Neuronal stem cell (in vitro differentiated cells): Measurements from ENCODE around the gene S100A5.

Experiments
- DNase-seq: peaks from one replicate; pipeline ENCODE4 v3.0.0-alpha.2; 2013; ENCODE audit warnings: low spot score
- H2AFZ ChIP-seq: one replicate; pipeline ENCODE4 v1.6.1; 2013; ENCODE audit warnings: mild to moderate bottlenecking, low read length, inconsistent platforms
- H2AK5ac ChIP-seq: 2 replicates; pipeline ENCODE4 v1.6.1; 2013; ENCODE audit warnings: low read depth, mild to moderate bottlenecking, inconsistent platforms, low read length, moderate library complexity, mixed read lengths
- H2BK120ac ChIP-seq: 2 replicates; pipeline ENCODE4 v1.6.1; 2013; ENCODE audit warnings: low read depth, mild to moderate bottlenecking, inconsistent platforms, low read length, moderate library complexity, mixed read lengths
- H2BK12ac ChIP-seq: one replicate; pipeline ENCODE4 v1.6.1; 2013; ENCODE audit warnings: low read length, inconsistent platforms
- H2BK15ac ChIP-seq: 2 replicates; pipeline ENCODE4 v1.6.1; 2013; ENCODE audit warnings: mild to moderate bottlenecking, low read length, inconsistent platforms, mixed read lengths
- H2BK5ac ChIP-seq: one replicate; pipeline ENCODE4 v1.6.1; 2013; ENCODE audit warnings: inconsistent platforms, mild to moderate bottlenecking, low read length, moderate library complexity
- H3K14ac ChIP-seq: one replicate; pipeline ENCODE4 v1.6.1; 2013; ENCODE audit warnings: low read length, inconsistent platforms
- H3K18ac ChIP-seq: 2 replicates; pipeline ENCODE4 v1.6.1; 2013; ENCODE audit warnings: low read length, inconsistent platforms
- H3K23ac ChIP-seq: 2 replicates; pipeline ENCODE4 v1.6.1; 2013; ENCODE audit warnings: low read depth, mild to moderate bottlenecking, mixed read lengths, low read length, inconsistent platforms; ENCODE audit not compliant: poor library complexity
- H3K27ac ChIP-seq: replicated peaks from 3 replicates; pipeline ENCODE4 v1.5.1; 2013; ENCODE audit warnings: low read length, inconsistent platforms
- H3K27me3 ChIP-seq, 3 experiments: 2 replicates each; pipeline ENCODE4 v1.6.1; 2013; ENCODE audit warnings: low read length in 3 of 3, mild to moderate bottlenecking in 2 of 3, inconsistent platforms in 1 of 3, low read depth in 1 of 3, mixed read lengths in 1 of 3, moderate library complexity in 1 of 3; ENCODE audit not compliant: control insufficient read depth in 3 of 3, insufficient read depth in 3 of 3
- H3K36me3 ChIP-seq, 2 donors: replicated peaks in 1 of 2; 2 replicates each; pipeline ENCODE4 v1.6.1; 2013; ENCODE audit warnings: low read length in 2 of 2; ENCODE audit not compliant: control insufficient read depth in 2 of 2, insufficient read depth in 2 of 2
- H3K4ac ChIP-seq: 2 replicates; pipeline ENCODE4 v1.6.1; 2013; ENCODE audit warnings: inconsistent platforms, mild to moderate bottlenecking, low read length, moderate library complexity
- H3K4me1 ChIP-seq, 2 donors: 1 replicate in 1 of 2; 2 replicates in 1 of 2; pipeline ENCODE4 v1.6.1; 2013; ENCODE audit warnings: low read length in 2 of 2, low read depth in 1 of 2; ENCODE audit not compliant: control insufficient read depth in 2 of 2, insufficient read depth in 1 of 2
- H3K4me2 ChIP-seq: one replicate; pipeline ENCODE4 v1.6.1; 2013; ENCODE audit warnings: mild to moderate bottlenecking, low read length, inconsistent platforms; ENCODE audit not compliant: insufficient read depth, poor library complexity, severe bottlenecking
- H3K4me3 ChIP-seq, 2 donors: 2 replicates each; pipeline ENCODE4 v1.5.1; 2013; ENCODE audit warnings: low read length in 2 of 2, mild to moderate bottlenecking in 2 of 2, inconsistent platforms in 1 of 2, moderate library complexity in 1 of 2
- H3K79me1 ChIP-seq: one replicate; pipeline ENCODE4 v1.6.1; 2013; ENCODE audit warnings: low read depth, mild to moderate bottlenecking, inconsistent platforms, low read length, moderate library complexity
- H3K9ac ChIP-seq: one replicate; pipeline ENCODE4 v1.6.1; 2013; ENCODE audit warnings: mild to moderate bottlenecking, low read depth, low read length, inconsistent platforms; ENCODE audit not compliant: poor library complexity
- H3K9me3 ChIP-seq, 2 donors: replicated peaks in 1 of 2; 2 replicates each; pipeline versions ENCODE3 to v1.6.1; 2013; ENCODE audit warnings: low read length in 2 of 2, mild to moderate bottlenecking in 2 of 2, inconsistent platforms in 1 of 2, low read depth in 1 of 2, mixed read lengths in 1 of 2, moderate library complexity in 1 of 2; ENCODE audit not compliant: control insufficient read depth in 2 of 2, insufficient read depth in 1 of 2
- H4K8ac ChIP-seq: one replicate; pipeline ENCODE4 v1.6.1; 2013; ENCODE audit warnings: low read depth, mild to moderate bottlenecking, inconsistent platforms, low read length, moderate library complexity
- H4K91ac ChIP-seq: one replicate; pipeline ENCODE4 v1.6.1; 2013; ENCODE audit warnings: low read length, low read depth, mild to moderate bottlenecking, inconsistent platforms; ENCODE audit not compliant: poor library complexity
- WGBS, 2 donors: extraction: QIAGEN DNeasy Blood & Tissue Kit; methylation state at CpG; one replicate each; pipeline ENCODE4 v1.1.7; 2013; ENCODE audit warnings: missing lambda C conversion rate in 2 of 2, mixed read lengths in 1 of 2; ENCODE audit not compliant: insufficient read length in 2 of 2, insufficient replicate concordance in 1 of 2; ENCODE audit errors: extremely low coverage in 2 of 2; 5-methylcytosine and 5-hydroxymethylcytosine counted together

S100A5 gene

DNA sequence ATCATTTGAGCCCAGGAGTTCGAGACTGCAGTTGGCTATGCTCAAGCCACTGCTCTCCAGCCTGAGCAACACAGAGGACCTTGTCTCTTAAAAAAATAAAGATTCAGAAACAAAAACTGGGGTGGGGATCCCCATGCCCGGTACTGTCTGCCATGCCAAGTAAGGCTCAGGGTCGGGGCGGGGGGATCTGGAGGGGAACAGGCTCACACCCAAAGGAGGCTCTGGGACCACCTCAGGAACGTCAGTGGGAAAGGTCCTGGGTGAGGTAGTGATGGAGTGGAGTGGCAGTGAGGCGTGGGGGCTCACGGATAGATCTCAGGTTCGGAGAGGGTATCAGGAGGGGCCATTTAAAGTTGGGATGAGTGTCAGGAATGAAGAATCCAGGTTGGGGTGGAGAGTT, 5.6 kb upstream of the S100A5 start:
- H4K8ac ChIP-seq = no peak overlapping the region
- H3K27me3 ChIP-seq = peaks cover 0 to 37% (median 0%) of the 10 kb centered on the region in 3 experiments
- no peaks in the 10 kb centered on the region for H3K79me1 ChIP-seq
- no peak overlapping the region for H3K9ac ChIP-seq
- peak overlapping the region; percentile 61 for H2AK5ac ChIP-seq
- H2AFZ ChIP-seq = no peak overlapping the region
- H3K9me3 ChIP-seq = no peaks in the 10 kb centered on the region
- H3K23ac ChIP-seq = no peak overlapping the region
- H3K18ac ChIP-seq = peak overlapping the region; percentile 92
- H3K4ac ChIP-seq = no peak overlapping the region
- H3K14ac ChIP-seq = no peak overlapping the region
- no peak overlapping the region for H4K91ac ChIP-seq
- peaks cover 13 to 31% of the 10 kb centered on the region in 2 donors for H3K4me1 ChIP-seq
- peak overlapping the region; percentile 90 for H2BK120ac ChIP-seq
- H3K36me3 ChIP-seq = no peaks in the 10 kb centered on the region
- peak overlapping the region; percentile 94 for H2BK5ac ChIP-seq
- peak overlapping the region; percentile 76 for H2BK15ac ChIP-seq
- no peak overlapping the region for H3K4me3 ChIP-seq
- no peak for DNase-seq
- H3K27ac ChIP-seq = no peak overlapping the region
- no peak overlapping the region for H3K4me2 ChIP-seq
- no peak overlapping the region for H2BK12ac ChIP-seq
- no CpG with 5 or more reads among the region's 8 CpGs for WGBS, 2 donors

DNA sequence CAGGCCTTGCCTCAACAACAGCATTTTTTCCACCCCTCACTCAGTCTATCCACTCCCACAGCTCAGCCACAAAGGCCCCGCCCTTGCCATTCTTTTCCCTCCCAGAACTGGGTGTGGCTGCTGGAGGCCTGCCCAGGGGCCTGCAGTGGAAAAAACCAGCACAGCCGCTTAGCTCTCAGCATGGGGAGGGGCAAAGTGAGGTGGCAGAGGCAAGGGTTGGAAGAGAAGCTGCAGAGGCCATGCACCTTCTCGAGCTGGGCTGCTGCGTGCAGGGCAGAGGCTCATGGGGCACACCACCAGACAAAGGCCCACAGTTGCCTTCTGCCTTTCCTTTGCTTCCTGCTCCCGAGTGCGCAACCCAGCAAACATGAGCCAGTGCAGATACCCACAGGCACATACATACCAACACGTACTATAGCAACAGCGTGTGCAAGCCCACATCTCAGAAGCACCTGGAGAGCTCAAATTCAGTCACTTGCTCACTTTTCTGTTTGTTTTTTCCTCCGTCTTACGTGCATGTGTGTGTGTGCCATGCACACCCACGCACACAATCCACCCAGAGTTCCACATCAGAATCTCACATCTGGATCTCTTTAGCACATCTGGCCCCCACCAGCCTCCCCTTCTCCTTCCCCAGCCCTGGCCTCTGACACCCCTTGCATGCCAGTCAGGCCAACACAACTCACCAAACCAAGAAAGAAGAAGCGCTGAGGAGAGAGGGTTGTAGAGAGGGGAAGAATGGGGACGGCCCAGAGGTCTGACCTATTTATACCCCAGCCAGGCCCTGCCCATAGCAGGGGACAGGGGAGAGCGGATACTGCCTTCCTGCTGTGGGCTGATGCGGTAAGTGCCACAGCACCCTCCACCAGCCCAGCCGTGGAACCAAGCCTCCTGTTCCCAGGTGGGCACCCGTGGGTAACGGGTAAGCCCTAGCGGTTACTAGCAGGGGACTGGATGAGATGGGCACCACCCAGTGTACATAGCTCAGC, 4.6 kb upstream of the S100A5 start, which contains the start of gene S100A4:
S100A4 (minus strand) TSS at position 740 of the 989 bp plus-strand sequence. CDS start 1,012 bp downstream, outside the sequence.
- no CpG with 5 or more reads among the region's 19 CpGs for WGBS, 2 donors
- Histone ChIP-seq H2BK120ac (peak within 1 kb of the TSS; percentile 90), H3K27ac (peak within 1 kb of the TSS; percentile 94), H3K23ac (peak within 1 kb of the TSS; percentile 56), H2AFZ (peak within 1 kb of the TSS; percentile 85), H2AK5ac (peak within 1 kb of the TSS; percentile 99), H3K4me2 (peak within 1 kb of the TSS; percentile 48), H3K4me1 (peaks cover 13 to 31% of the 10 kb centered on the region in 2 donors), H3K36me3 (no peaks in the 10 kb centered on the region), H2BK15ac (peak within 1 kb of the TSS; percentile 78), H3K79me1 (no peaks in the 10 kb centered on the region), H4K91ac (peak within 1 kb of the TSS; percentile 96), H2BK5ac (peak within 1 kb of the TSS; percentile 94), H3K14ac (peak within 1 kb of the TSS; percentile 3), H3K4ac (peak within 1 kb of the TSS; percentile 79), H3K9ac (peak within 1 kb of the TSS; percentile 86), H3K9me3 (no peaks in the 10 kb centered on the region), H4K8ac (peak within 1 kb of the TSS; percentile 92), H3K18ac (peak within 1 kb of the TSS; percentile 97), H2BK12ac (peak within 1 kb of the TSS; percentile 99), H3K27me3 (peaks cover 0 to 31% (median 0%) of the 10 kb centered on the region in 3 experiments), H3K4me3 (peak within 1 kb of the TSS in 1 of 2 donors; percentile 37)
- DNase-seq = peak; percentile 85

DNA sequence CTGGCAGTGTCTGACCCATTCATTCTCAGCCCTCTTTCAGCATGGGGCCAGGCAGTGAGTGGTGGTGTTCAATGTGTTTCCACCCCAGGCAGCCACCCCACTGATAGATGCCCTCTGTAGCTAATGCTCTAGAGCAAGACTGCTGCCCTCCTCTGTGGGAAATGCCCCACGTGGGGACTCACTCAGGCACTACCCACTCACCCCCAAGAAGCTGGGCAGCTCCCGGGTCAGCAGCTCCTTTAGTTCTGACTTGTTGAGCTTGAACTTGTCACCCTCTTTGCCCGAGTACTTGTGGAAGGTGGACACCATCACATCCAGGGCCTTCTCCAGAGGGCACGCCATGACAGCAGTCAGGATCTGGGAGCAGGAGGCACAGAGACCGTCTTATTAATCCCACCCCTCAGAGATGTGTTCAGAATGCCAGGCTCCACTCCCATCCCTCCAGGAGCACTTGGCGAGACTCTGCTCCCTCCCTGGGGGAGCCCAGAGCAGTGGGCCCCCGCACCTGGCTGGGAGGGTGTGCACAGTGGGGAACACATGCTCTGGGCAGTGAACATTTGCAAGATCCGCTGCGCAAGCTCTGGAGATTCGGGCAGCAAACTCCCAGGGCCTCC, 3.8 kb upstream of the S100A5 start:
- no peak for DNase-seq
- Histone ChIP-seq H3K9ac (peak overlapping the region; percentile 86), H3K4me2 (peak overlapping the region; percentile 48), H2BK15ac (peak overlapping the region; percentile 78), H4K8ac (peak overlapping the region; percentile 92), H3K18ac (peak overlapping the region; percentile 97), H2AK5ac (peak overlapping the region; percentile 99), H4K91ac (peak overlapping the region; percentile 81), H3K36me3 (no peaks in the 10 kb centered on the region), H2BK12ac (peak overlapping the region; percentile 79), H3K27me3 (peaks cover 0 to 30% (median 0%) of the 10 kb centered on the region in 3 experiments), H2AFZ (peak overlapping the region; percentile 85), H3K23ac (peak overlapping the region; percentile 56), H3K14ac (no peak overlapping the region), H2BK120ac (peak overlapping the region; percentile 48), H3K27ac (peak overlapping the region; percentile 94), H3K9me3 (no peaks in the 10 kb centered on the region), H3K4me3 (peak overlapping the region in 1 of 2 donors; percentile 37), H3K4ac (peak overlapping the region; percentile 79), H2BK5ac (peak overlapping the region; percentile 85), H3K79me1 (no peaks in the 10 kb centered on the region), H3K4me1 (peaks cover 13 to 31% of the 10 kb centered on the region in 2 donors)
- no CpG with 5 or more reads among the region's 10 CpGs for WGBS, 2 donors
